Endometrial microvascular endothelial cells (primary cell): ENCODE measurements around the gene UNG. TPM values are rescaled to one million over a fixed set of nuclear protein-coding genes. Genes with fewer than 3 reads are reported as not detected.

ENCODE experiments used
- in situ Hi-C: cut with HindIII; loops from 2 replicates; pipeline ENCODE4 v1.10.0; 2017; ENCODE audit warnings: low sequenced_read_pairs, low pct_unique_long_range_greater_than_20kb; ENCODE audit errors: inconsistent ontology term
- total RNA-seq: library from RNA; depleted of rRNA; stranded (reverse); fragments of >200 nt; gene quantifications from one replicate; pipeline ENCODE4 v1.2.3, GENCODE V29; 2015; ENCODE audit errors: inconsistent ontology term

The UNG gene
- total RNA-seq, 1 donor from 2014 or later, result 139 TPM

GRCh38 chr12:109115758-109116610, 18.6 kb downstream of the UNG start, which contains the start of gene ACACB:
ACACB (plus strand) TSS chr12:109116587; CDS start chr12:109139406, 22,819 bp downstream.
- in situ Hi-C loops, result no loop called here

- in situ Hi-C loops, result no loop called here
Observed at GRCh38 chr12:109116611-109116949, 19.2 kb downstream of the UNG start.

- in situ Hi-C loops, result no loop called here
Observed at GRCh38 chr12:109120095-109120494, 22.7 kb downstream of the UNG start.

- in situ Hi-C loops, result no loop called here
Observed at GRCh38 chr12:109120557-109120956, 23.2 kb downstream of the UNG start.

- in situ Hi-C loops, result no loop called here
Observed at GRCh38 chr12:109121346-109121880, 24.0 kb downstream of the UNG start.

- in situ Hi-C loops, result no loop called here
Observed at GRCh38 chr12:109124878-109125648, 27.7 kb downstream of the UNG start.

GRCh38 chr12:109125791-109126190, 28.4 kb downstream of the UNG start:
- in situ Hi-C loops, result no loop called here

- in situ Hi-C loops, result no loop called here
Observed at GRCh38 chr12:109126784-109127183, 29.4 kb downstream of the UNG start.

GRCh38 chr12:109127533-109128242, 30.3 kb downstream of the UNG start:
- in situ Hi-C loops, result no loop called here

GRCh38 chr12:109130297-109131153, 33.1 kb downstream of the UNG start:
- in situ Hi-C loops, result no loop called here

- in situ Hi-C loops, result no loop called here
Observed at GRCh38 chr12:109131154-109132050, 34.0 kb downstream of the UNG start.

GRCh38 chr12:109134186-109134917, 37.0 kb downstream of the UNG start:
- in situ Hi-C loops, result no loop called here

GRCh38 chr12:109137055-109137454, 39.7 kb downstream of the UNG start:
- in situ Hi-C loops, result no loop called here

GRCh38 chr12:109139360-109139759, 42.0 kb downstream of the UNG start:
- in situ Hi-C loops, result no loop called here

GRCh38 chr12:109139791-109140190, 42.4 kb downstream of the UNG start:
- in situ Hi-C loops, result no loop called here

- in situ Hi-C loops, result no loop called here
Observed at GRCh38 chr12:109140560-109140959, 43.2 kb downstream of the UNG start.

GRCh38 chr12:109144224-109144623, 46.8 kb downstream of the UNG start:
- in situ Hi-C loops, result no loop called here
